Uterus (tissue), 2 donors: Measurements from ENCODE around the gene TMEM74B.

Experiments used
- CTCF ChIP-seq, 4 experiments: fragments of 200-600 bp in 2 of 4; fragments of 450-650 bp in 2 of 4; sonication (generic) in 2 of 4; IDR thresholded peaks; one replicate each; pipeline ENCODE4 v1.5.1; 2016 to 2019; ENCODE audit warnings: antibody characterized with exemption in 4 of 4, mild to moderate bottlenecking in 2 of 4, moderate library complexity in 1 of 4
- POLR2A ChIP-seq, 2 donors: fragments of 450-650 bp; IDR thresholded peaks; one replicate each; pipeline ENCODE4 v1.6.1; 2016; ENCODE audit warnings: antibody characterized with exemption in 2 of 2, mild to moderate bottlenecking in 1 of 2, moderate library complexity in 1 of 2

DNA sequence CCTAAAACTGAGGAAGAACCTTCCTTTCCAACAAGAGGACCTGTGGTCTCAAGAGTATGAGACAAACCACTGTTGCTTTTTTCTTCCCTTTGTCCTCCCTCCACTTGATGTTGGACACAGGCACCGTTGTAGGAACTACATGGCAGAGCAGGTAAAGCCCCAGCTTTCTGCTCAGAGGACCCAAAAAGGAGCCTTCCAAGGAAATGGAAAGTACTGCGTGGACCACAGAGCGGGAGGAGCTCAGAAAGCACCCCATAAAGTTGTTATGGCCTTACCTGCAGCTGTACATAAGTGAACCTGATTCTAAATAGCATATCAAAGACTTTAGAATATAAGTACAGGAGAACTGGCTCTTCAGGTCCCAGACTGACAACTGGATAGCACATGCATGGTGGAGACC is 29.4 kb downstream of the TMEM74B start:
- no peak for TF ChIP-seq CTCF (IDR thresholded peaks at IDR 0.05)
- no peak for TF ChIP-seq POLR2A (IDR thresholded peaks at IDR 0.05)
